Stimulated activated CD4-positive, alpha-beta T cell treated with anti-CD3 and anti-CD28 coated beads, Interleukin-15, amount 100 ng/mL, for 24 hours (primary cell): ENCODE measurements around the gene HOXD9.

ENCODE experiments used
- DNase-seq: peaks from one replicate; pipeline ENCODE4 v3.0.0-alpha.2; 2020

The HOXD9 gene

DNA sequence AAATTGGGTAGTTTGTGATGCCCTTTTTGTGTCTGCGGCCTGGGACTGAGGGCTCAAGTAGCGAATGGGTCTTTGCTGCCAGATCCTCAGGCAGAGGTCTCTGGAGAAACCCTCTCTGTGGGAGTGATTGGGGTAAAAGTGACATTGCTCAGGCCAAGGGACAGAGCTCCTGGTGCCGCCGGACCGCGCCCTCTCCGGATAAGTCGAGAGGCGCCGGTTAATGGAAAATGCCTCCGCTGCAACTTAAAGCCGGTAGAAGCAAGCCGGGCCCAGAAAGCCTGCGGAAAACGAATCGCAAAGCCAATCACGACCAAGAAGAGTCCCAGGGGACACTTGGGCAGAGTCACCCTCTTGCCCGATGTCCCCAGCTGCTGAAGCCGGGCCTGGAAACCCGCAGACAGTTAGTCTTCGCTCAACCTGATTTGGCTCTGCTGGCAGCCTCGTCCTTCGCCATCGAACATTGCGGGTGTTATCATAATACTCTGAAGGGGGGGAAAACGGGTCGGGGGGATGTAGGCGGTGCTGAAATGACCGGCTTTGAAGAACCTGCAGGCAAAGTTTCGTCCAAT is 23.3 kb upstream of the HOXD9 start:
- DNase-seq, result no peak

DNA sequence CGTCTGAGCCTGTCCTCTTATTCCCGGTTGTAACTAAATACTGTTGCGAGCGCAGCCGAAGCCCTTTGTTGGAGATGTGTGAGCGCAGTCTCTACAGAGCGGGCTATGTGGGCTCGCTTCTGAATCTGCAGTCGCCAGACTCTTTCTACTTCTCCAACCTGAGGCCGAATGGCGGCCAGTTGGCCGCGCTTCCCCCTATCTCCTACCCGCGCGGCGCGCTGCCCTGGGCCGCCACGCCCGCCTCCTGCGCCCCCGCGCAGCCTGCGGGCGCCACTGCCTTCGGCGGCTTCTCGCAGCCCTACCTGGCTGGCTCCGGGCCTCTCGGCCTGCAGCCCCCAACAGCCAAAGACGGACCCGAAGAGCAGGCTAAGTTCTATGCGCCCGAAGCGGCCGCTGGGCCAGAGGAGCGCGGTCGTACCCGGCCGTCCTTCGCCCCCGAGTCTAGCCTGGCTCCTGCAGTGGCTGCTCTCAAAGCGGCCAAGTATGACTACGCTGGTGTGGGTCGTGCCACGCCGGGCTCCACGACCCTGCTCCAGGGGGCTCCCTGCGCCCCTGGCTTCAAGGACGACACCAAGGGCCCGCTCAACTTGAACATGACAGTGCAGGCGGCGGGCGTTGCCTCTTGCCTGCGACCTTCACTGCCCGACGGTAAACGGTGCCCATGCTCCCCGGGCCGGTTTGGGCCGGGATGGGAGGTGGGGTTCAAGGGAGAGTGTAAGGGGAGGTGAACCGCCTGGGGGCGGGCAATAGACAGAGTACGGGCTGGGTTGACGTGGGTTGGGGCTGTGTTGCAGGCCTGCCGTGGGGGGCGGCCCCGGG is 22.6 kb upstream of the HOXD9 start, which contains the start of gene HOXD12:
TSS of gene HOXD12 (plus strand) at position 68 of the 819 bp plus-strand sequence. CDS start at position 75, 7 bp downstream.
- DNase-seq, result no peak

DNA sequence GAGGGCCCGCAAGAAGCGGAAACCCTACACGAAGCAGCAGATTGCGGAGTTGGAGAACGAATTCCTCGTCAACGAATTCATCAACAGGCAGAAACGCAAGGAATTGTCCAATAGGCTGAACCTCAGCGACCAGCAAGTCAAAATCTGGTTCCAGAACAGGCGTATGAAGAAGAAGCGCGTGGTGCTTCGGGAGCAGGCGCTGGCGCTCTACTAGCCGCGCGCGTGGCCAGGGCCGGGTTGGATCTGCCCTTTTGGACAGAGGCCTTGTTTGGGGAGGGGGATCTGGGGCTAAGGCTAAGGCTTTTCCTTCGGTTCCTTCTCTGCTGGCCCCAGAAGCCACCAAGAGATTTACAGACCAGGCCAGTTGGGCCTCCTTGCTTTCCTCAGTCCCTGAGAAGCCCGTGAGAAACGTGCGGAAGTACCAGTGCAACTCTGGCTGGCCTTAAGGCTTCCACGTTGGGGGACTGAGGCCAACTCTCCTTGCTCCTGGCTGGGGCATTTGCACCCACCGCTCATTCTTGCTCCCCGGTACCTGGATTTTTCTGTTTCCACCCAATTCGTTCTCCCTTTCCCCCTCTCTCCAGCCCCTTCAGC is 21.9 kb upstream of the HOXD9 start:
- DNase-seq, result no peak

DNA sequence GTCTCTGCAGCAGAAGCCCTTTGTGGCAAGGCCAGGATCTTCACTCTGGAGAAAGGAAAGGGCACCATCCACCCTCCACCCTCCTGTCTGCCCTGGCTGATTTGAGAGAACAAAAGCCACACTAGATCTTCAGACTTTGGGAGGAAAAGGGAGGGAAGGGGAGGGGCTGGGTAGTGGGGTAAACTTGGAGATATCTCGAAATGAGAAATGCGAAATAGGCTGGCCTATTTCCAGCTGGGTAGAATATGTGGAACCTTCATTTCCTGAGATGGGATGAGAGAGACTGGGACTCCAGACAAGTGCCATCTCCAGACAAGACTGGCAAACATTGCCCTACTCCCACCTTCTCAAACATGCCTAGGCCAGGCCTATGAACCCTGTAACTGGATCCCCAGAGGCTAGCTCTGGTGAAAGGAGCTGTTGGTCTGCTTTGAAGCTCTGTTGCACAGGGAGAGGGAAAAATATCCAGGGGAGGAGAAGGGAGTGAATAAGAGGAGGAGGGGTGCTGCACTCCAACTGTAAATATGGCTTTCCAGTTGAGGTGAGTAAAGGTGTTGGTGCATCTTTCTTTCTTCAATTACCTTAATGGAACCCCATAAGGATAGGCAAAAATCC is 21.2 kb upstream of the HOXD9 start:
- DNase-seq, result no peak

DNA sequence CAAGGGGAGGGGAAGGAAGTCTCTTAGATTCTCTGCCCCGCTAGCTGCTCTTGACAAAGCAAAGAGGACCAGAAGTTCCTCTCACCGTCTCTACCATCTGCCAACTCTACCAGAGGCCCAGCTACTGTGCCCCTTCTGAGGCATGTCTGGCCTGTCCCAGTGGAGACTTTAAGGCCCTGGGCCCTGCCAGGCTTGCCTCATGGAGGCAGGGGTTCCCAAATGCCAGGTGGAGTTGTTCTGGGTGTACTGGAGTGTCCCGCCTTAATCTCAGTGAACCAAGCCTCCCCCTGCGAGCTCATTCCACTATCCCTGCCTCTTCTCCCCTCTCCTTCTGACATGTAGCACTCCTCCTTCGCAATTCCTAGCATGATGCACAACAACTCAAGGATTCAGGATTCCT is 20.7 kb upstream of the HOXD9 start:
- no peak for DNase-seq

DNA sequence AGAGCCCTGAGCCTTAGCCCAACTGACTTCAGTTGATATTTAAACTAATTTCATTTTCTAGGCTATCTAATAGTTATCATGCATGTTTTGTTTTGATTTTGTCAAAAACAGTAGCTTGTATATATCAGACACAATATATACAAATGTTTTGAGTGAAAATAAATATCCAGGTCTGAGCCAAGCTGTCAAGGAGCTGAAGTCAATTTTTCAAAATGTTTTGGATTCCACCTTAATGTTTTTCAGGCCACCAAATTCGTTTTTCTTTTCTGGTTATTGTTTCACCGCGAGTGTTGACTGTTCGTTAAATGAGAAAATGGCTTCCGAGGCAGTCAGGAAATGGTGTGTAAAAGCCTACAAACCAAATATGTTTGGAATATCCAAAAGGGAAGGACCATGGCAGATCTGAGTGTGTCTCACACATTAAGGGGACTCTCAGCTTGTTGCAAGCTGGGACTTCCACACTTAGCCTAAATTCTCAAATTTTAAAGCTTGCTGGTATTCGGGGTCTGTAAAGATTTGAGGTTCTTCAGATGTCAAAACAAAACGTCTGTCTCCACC is 20.1 kb upstream of the HOXD9 start:
- no peak for DNase-seq

DNA sequence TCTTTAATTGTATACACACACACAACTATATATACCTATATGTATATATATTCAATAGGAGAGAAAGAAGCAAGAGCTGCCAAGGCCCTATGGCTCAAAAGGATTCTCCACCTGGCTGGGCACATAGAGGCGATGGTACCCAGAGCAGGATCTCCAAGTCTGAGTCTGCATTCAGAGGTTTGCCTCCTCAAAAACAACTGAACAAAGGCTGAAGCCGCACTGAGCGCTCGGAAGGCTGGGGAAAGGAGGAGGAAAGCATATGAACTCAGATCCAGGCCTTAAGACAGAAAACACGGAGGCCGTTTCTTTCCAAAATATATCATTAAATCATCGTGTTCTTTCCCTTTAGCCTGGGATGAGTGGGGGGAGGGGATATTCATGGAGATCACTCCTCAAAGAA is 19.3 kb upstream of the HOXD9 start:
- DNase-seq, result no peak

DNA sequence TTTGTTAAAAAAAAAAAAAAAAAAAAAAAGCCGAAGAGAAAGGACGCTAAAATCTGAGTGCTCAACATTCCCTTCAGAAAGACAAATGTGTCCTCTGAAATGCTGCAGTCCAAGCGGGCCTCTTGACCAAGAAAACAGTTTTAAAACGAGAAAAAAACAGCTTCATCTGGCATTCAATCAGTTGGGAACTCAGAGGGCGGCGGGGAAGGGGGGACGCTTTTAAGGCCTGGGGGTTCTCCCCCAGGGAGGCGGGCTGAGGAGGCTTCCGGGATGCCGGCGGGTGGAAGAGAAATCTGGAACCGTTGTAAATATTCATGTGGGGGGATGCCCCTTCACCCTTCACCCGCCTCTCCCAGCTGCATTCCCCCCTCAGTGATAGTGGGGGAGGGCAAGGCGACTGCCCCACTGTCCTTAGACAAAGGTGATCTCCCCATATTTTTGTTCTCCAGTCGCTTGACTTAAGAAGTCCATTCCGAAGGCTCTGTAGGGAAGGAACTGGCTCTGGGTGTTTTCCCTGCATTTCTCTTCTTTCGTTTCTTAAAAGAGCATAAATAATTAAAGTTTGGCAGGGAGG is 18.7 kb upstream of the HOXD9 start:
- no peak for DNase-seq

DNA sequence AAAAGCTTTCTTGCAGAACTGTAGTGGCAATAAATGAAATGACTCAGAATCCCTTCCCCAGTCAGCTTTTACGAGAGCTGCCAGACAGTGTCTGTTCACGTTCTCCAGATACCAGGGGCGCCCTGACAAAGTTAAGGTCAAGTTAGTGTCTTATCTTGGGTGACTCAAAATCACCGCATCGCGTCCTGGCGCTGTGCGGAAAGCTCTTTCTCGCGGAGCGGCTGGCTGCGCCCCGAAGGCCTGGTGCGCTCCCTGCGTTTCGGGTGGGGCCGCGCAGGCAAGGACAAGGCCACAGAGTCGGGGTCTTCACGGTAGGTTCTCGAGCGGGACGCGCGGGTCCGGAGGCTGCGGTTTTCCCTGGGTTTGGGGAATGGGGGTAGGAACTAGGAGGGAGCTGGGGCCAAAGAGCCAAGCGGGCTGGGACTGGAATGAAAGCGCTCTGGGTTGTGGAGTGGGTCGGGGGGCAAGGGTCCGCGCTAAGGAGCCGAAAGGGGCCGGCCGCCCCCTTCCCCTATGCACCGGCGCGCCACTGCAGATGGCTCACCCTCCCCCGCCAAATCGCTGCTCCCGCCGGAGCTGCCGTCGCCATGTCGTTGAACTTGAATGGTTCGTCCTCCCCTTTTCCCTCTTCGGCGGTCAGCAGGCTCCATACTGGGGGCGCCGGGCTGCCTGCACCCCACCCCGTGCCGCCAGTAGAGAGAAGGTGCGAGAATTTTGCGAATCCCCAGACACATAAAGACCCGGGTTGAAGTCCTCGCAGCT is 18.0 kb upstream of the HOXD9 start:
- no peak for DNase-seq

DNA sequence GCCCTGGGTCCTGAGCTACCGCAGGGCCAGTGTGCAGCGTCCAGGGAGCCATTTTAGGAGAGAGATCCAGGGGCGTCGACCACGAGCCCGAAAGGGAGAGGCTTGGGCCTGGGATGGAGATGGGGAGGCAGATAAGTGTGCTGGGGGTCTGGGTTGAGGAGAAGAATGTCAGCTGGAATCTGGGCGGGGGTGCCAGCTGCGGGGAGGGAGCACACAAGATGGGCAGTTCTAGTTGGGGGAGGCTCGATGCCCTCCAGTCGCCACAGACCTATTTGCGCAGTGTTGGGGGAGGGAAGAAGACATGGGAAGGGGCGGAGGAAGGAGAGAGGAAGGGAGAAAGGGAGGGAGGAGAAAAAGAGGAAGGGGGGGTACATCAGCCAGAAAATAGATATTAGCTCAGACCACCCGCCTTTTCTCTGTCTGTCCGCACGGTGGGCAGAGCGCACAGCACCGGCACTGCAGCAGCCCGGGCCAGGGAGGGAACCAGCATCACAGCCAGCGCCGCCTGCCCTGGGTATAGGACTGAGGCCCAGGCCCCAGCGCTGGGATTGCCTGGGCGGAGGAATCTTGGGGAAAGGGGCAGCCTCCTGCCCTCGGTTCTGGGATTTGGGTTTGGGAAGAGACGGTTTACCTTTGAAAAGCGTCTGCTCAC is 17.3 kb upstream of the HOXD9 start:
- no peak for DNase-seq

DNA sequence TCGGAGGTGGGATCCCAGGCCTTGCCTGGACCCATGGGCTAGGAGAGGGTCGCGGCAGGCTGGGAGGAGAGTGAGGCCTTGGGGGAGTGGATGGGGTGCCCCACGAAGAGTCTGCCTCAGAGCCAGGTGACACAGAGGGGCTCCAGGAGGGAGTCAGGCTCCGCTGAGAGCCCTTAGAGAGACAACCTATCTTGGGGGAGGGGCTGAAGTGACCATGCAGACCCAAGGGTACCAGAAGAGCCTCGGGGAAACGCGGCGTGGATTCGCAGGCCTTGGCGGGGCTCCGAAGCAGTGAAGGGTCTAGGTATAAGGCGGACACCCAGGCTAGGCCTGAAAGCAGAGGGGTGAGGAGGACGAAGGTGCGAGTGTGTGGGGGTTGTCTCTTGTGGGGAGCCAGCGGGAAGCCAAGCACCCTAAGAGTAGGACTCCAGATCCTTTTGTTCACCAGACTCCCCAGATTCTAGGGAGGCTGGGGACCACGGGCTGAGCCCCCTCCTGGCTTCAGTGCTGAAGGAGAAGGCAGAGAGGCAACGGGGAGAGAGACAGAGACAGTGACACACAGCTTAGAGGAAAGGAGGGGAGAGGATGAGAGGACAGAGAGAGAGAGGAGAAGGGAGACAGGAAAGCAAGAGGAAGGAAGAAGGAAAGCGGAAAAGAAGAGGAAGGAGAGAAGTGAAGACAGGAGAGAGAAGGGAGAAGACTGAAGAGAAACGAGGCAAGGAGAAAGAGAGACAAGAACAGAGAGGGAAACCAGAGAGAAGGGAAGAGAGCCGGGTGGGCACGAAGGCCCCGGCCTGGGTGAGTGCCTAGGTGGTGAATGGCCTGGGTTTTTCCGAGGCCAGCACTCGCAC is 16.6 kb upstream of the HOXD9 start:
- no peak for DNase-seq

DNA sequence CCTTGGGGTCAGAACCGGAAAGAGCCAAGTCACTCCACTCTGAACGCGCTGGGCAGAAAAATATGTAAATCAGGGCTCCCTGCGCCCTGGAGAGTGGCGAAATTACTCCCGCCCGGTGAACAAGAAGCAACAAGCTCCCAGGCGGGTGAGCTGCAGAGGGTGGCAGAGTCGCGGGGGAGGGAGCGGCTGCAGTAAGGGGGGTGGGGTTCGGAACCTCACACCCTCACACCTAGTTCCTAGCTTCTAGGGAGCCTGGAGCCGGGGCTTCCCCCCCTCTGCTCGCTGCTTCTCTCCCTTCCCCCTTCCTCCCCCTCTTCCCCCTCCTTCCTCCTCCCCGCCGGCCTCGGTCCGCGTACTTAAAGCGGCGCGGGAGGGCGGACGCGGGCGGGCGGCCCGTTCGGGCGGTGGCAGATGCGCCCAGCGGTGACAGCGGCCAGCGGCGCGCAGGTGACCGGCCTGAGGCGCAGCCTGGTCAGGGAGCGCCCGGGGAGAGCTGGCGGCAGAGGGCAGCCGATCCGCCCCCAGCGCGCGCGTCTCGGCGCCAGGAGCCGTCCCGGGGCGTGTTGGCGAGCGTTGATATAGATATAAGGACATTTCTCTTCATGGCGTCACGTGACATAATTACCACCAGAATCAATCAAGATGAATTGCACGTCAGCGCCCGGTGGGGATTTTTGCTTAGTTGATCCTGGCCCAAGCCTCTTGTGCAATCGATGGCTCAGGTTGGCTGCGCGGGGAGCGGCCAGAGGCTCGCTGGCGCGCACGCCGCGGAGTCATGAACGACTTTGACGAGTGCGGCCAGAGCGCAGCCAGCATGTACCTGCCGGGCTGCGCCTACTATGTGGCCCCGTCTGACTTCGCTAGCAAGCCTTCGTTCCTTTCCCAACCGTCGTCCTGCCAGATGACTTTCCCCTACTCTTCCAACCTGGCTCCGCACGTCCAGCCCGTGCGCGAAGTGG is 15.7 kb upstream of the HOXD9 start, which contains the start of gene HOXD11:
TSS of gene HOXD11 (plus strand) at position 700 of the 959 bp plus-strand sequence. CDS start at position 776, 76 bp downstream.
- no peak for DNase-seq

DNA sequence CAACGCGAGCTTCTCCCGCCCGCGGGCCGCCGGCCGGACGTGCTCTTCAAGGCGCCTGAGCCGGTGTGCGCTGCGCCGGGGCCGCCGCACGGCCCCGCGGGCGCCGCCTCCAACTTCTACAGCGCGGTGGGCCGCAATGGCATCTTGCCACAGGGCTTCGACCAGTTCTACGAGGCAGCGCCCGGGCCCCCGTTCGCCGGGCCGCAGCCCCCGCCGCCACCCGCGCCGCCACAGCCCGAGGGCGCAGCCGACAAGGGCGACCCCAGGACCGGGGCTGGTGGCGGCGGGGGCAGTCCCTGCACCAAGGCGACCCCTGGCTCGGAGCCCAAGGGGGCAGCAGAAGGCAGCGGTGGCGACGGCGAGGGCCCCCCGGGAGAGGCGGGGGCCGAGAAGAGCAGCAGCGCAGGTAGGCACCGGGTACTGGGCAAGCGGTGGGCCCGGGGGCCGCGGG is 14.8 kb upstream of the HOXD9 start:
- no peak for DNase-seq

DNA sequence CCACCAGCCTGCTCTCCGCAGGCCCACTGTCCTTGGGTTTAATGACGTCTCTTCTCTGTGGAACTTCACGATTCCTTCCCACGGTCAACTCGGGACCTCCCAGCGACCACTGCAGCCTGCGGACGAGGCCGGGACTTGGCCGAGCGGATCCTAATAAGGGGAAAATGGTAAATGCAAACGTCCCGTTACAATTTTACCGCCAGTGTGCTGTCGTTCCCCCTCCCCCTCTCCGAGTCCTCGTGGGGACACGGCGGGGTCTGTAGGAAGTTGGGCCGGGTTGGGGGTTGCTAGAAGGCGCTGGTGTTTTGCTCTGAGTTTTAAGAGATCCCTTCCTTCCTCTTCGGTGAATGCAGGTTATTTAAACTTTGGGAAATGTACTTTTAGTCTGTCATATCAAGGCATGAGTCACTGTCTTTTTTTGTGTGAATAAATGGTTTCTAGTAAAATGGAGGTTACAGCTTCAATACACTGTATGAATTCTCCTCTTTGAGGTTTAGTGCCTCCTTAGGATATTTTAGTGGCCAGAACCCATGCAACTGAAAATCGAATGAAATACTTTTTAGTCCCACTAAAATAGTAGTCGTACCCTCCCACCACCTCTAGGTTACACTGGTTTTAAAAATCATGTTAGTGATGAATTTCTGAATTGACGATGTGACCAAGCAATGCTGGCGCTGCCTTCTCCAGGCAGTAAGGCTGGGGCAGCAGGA is 13.2 kb upstream of the HOXD9 start:
- no peak for DNase-seq

DNA sequence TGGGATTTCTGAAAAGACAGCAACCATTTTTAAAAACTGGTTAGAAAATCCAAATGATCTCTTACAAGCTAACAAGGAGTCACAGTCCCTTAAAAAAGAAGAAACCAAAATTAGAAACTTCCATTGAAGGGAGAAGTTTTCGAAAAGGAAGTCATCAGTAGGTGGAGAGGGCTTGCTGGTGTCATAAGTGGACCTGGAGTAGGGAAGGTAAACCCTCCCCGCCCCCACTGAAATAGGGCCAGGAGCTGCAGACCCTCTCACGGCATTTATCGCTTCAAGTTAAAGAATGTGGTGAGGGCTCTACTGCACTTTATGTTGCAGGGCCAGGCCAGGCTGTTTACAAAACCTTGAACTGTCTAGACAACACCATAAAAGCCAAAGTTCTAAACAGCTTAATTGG is 12.6 kb upstream of the HOXD9 start:
- no peak for DNase-seq

DNA sequence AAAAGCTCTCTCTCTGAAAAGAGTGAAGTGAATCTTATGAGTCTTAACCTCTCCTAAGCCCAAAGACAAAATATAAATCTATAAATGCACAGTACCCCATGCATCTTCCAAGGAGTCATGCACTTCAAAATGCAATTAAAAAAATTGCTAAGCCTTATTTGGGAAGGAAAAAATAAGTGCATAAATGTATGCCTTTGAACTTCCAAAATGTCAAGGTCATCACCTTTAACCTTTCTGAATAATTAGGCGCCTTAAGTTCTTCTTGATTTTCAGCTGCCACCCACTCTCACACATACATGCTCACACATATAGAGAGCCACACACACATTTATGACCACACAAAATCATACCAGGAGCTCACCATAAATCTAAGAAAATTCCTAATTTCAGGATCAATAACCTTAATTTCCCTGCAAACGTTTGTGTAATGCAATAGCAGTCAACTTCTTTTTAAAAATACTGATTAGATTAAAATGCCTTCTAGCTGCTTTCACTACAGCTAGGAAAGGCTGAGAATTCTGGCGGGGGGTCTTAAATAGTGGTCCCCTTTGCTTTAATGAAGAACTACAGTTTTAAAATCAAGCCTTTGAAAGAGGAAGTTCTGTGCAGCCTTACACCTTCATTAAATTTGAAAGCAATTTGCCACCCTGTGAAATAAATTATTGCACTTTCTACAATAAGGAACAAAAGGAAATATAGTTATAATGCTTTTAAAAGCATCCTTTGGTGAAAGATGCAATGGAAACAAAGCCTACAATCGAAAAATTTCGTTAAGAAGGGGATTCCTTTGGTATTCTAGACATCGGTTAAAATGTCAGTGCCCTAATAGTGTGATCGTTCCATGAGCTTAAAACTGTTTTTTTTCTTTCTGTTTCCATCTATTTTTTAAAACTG is 11.9 kb upstream of the HOXD9 start:
- DNase-seq, result no peak

DNA sequence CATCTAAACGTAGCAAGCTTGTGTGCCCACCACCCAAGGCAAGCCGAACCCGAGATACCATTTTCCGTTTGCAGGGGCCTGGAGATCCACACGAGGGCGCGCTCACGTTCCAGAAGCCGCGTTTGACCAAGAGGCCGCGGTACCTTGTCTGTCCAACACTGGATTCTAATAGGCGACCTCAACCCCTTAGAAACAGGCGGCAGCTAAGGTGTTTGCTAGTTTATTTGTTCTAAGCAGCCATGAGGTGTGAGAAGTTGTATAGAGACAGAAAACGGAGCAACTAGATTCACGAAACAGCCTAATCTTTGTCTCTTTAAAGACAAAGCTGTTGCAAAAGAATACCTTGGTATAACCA is 11.2 kb upstream of the HOXD9 start:
- no peak for DNase-seq
